K562 (cell line): ENCODE data around the gene MRAS. TPM values are rescaled to one million over a fixed set of nuclear protein-coding genes. Genes with fewer than 3 reads are reported as not detected.

Experiments used
- ATAC-seq: fragments of 200-7000 bp; cut with Tn5 transposase; 3 replicates; pipeline ENCODE4 v1.9.1; 2020; ENCODE audit warnings: moderate library complexity
- BruUV-seq: library from RNA; stranded (reverse); fragments of 400-500 nt; replicated peaks from 2 replicates; lab custom pipeline; 2021; lab: Mats Ljungman, UMichigan
- CTCF ChIA-PET: fragments of 300-600 bp; formaldehyde crosslinking; extraction: SDS; loops from one replicate; lab custom pipeline; 2021; ENCODE audit warnings: low intra/inter-chr PET ratio; lab: Yijun Ruan, JAX
- POLR2A ChIA-PET: fragments of 300-600, 350-650 bp; sonication (Branson Sonifier 250); formaldehyde crosslinking; extraction: SDS; loops from one replicate; lab custom pipeline; 2021; ENCODE audit warnings: antibody characterized with exemption, inconsistent platforms; lab: Yijun Ruan, JAX
- DNase-seq, 4 experiments: peaks; one replicate each; pipeline versions ENCODE4 v3.0.0 to v3.0.0-alpha.2; 2011 to 2018; ENCODE audit warnings: low spot score in 3 of 4, mixed read lengths in 3 of 4; ENCODE audit errors: extremely low read depth in 1 of 4
- FAIRE-seq: peaks from 2 replicates; lab custom pipeline; 2011; peaks lifted over from hg19 to GRCh38; lab: Jason Lieb, UNC
- H2AFZ ChIP-seq: 2 replicates; pipeline ENCODE4 v1.6.0; 2011; ENCODE audit warnings: low read depth, low read length, control low read depth, inconsistent platforms
- H3K27ac ChIP-seq: fragments of 200-600 bp; 3 replicates; pipeline ENCODE4 v1.8.0; 2011; ENCODE audit warnings: low read depth, mild to moderate bottlenecking, control low read depth, inconsistent platforms, low read length, moderate library complexity, mixed read lengths; ENCODE audit errors: extremely low read depth
- H3K27me3 ChIP-seq, 2 experiments: fragments of 300-600 bp in 1 of 2; 2 replicates in 1 of 2; 3 replicates in 1 of 2; pipeline versions ENCODE4 v1.6.0 to v1.8.0; 2011; ENCODE audit warnings: inconsistent platforms in 2 of 2, low read length in 2 of 2, mild to moderate bottlenecking in 1 of 2, mixed read lengths in 1 of 2, moderate library complexity in 1 of 2; ENCODE audit not compliant: control insufficient read depth in 2 of 2, insufficient read depth in 2 of 2
- H3K36me3 ChIP-seq: fragments of 300-600 bp; 3 replicates; pipeline ENCODE4 v1.8.0; 2011; ENCODE audit warnings: mild to moderate bottlenecking, low read length, inconsistent platforms; ENCODE audit not compliant: control insufficient read depth, insufficient read depth
- H3K4me1 ChIP-seq, 2 experiments: fragments of 200-600 bp in 1 of 2; replicated peaks in 1 of 2; 2 replicates in 1 of 2; 3 replicates in 1 of 2; pipeline versions ENCODE4 v1.5.1 to v1.8.0; 2011; ENCODE audit warnings: inconsistent platforms in 2 of 2, low read length in 2 of 2, mild to moderate bottlenecking in 1 of 2, mixed read lengths in 1 of 2, moderate library complexity in 1 of 2; ENCODE audit not compliant: control insufficient read depth in 2 of 2, insufficient read depth in 2 of 2
- H3K4me2 ChIP-seq: 2 replicates; pipeline ENCODE4 v1.6.1; 2011; ENCODE audit warnings: low read length, control low read depth, inconsistent platforms, mixed read lengths; ENCODE audit not compliant: insufficient read depth
- H3K4me3 ChIP-seq: fragments of 200-600 bp; sonication (generic), shearing (Covaris generic); 2 replicates; pipeline ENCODE4 v1.5.1; 2016; ENCODE audit warnings: control low read depth, inconsistent platforms
- H3K79me2 ChIP-seq: fragments of 200-600 bp; 3 replicates; pipeline ENCODE4 v1.8.0; 2011; ENCODE audit warnings: low read length, inconsistent platforms; ENCODE audit not compliant: control insufficient read depth, insufficient read depth
- H3K9ac ChIP-seq, 2 experiments: 2 replicates each; pipeline versions ENCODE4 v1.6.0 to v1.6.1; 2011; ENCODE audit warnings: low read depth in 2 of 2, low read length in 2 of 2, control low read depth in 1 of 2, inconsistent platforms in 1 of 2, mild to moderate bottlenecking in 1 of 2, mixed read lengths in 1 of 2; ENCODE audit not compliant: insufficient read depth in 1 of 2
- H3K9me1 ChIP-seq: one replicate; pipeline ENCODE4 v1.6.0; 2011; ENCODE audit warnings: inconsistent platforms, mild to moderate bottlenecking, low read length, moderate library complexity; ENCODE audit not compliant: control insufficient read depth, insufficient read depth
- H3K9me3 ChIP-seq: replicated peaks from 2 replicates; pipeline ENCODE4 v1.5.1; 2011; ENCODE audit warnings: low read depth, low read length, inconsistent platforms; ENCODE audit not compliant: control insufficient read depth, insufficient read depth
- H4K20me1 ChIP-seq: replicated peaks from 2 replicates; pipeline ENCODE4 v1.6.1; 2011; ENCODE audit warnings: low read length, inconsistent platforms, mixed read lengths; ENCODE audit not compliant: control insufficient read depth, insufficient read depth
- ARID1B ChIP-seq: fragments of 450-650 bp; IDR thresholded peaks from 2 replicates; pipeline ENCODE4 v1.6.1; 2016; ENCODE audit warnings: antibody characterized with exemption, mild to moderate bottlenecking, inconsistent platforms
- ARNT ChIP-seq, 2 experiments: fragments of 450-650 bp; IDR thresholded peaks; 2 replicates each; pipeline ENCODE4 v1.6.1; 2016; ENCODE audit warnings: mild to moderate bottlenecking in 1 of 2
- CBFA2T3 ChIP-seq: fragments of 450-650 bp; IDR thresholded peaks from 2 replicates; pipeline ENCODE4 v1.6.1; 2017
- CTCF ChIP-seq, 3 experiments: IDR thresholded peaks in 2 of 3; conservative IDR thresholded peaks in 1 of 3; 2 replicates each; pipeline ENCODE4 v1.5.1; 2011 to 2012; ENCODE audit warnings: low read length in 3 of 3, mild to moderate bottlenecking in 3 of 3, control low read depth in 2 of 3, improper control_type of control experiment in 1 of 3, inconsistent platforms in 1 of 3, low read depth in 1 of 3, mixed read lengths in 1 of 3, moderate library complexity in 1 of 3; ENCODE audit not compliant: insufficient read depth in 2 of 3
- CUX1 ChIP-seq: fragments of 200-800 bp; sonication (Bioruptor generic); IDR thresholded peaks from 2 replicates; pipeline ENCODE4 v1.6.1; 2016; ENCODE audit warnings: missing genetic modification characterization, missing compliant biosample characterization
- DNMT1 ChIP-seq: fragments of 450-650 bp; IDR thresholded peaks from 2 replicates; pipeline ENCODE4 v1.6.1; 2016; ENCODE audit warnings: antibody characterized with exemption, mild to moderate bottlenecking
- GABPB2 ChIP-seq: fragments of 250-450 bp; sonication (Bioruptor Pico); conservative IDR thresholded peaks from 2 replicates; pipeline ENCODE4 v1.5.1; 2021; ENCODE audit warnings: mild to moderate bottlenecking
- MAFK ChIP-seq: IDR thresholded peaks from 2 replicates; pipeline ENCODE4 v1.6.1; 2011; ENCODE audit warnings: low read length, improper control_type of control experiment
- PHB2 ChIP-seq: fragments of 450-650 bp; IDR thresholded peaks from 2 replicates; pipeline ENCODE4 v1.6.1; 2017; ENCODE audit warnings: low read depth
- PYGO2 ChIP-seq: fragments of 450-650 bp; IDR thresholded peaks from 2 replicates; pipeline ENCODE4 v1.6.1; 2016; ENCODE audit warnings: mild to moderate bottlenecking, missing genetic modification characterization, moderate library complexity, missing compliant biosample characterization
- SMARCC2 ChIP-seq: fragments of 450-650 bp; IDR thresholded peaks from 2 replicates; pipeline ENCODE4 v1.6.1; 2017; ENCODE audit warnings: antibody characterized with exemption, moderate library complexity, mild to moderate bottlenecking, low read depth
- TEAD1 ChIP-seq, 2 experiments: fragments of 450-650 bp in 1 of 2; sonication (generic) in 1 of 2; formaldehyde crosslinking; IDR thresholded peaks; 2 replicates each; pipeline versions ENCODE4 v1.4.0 to v1.8.0; 2020 to 2022; ENCODE audit warnings: mild to moderate bottlenecking in 2 of 2, missing genetic modification reagents in 1 of 2
- TRIM24 ChIP-seq, 2 experiments: fragments of 450-650 bp; IDR thresholded peaks; 2 replicates each; pipeline ENCODE4 v1.6.1; 2016
- U2AF1 ChIP-seq: fragments of 200-400 bp; formaldehyde crosslinking; optimal IDR thresholded peaks from 2 replicates; pipeline ENCODE3; 2017; ENCODE audit warnings: mild to moderate bottlenecking, low read depth, low read length, moderate library complexity
- ZBTB2 ChIP-seq: fragments of 450-650 bp; IDR thresholded peaks from 2 replicates; pipeline ENCODE4 v1.6.1; 2016; ENCODE audit warnings: antibody characterized with exemption
- ZNF57 ChIP-seq: fragments of 450-650 bp; formaldehyde crosslinking; IDR thresholded peaks from 2 replicates; pipeline ENCODE4 v1.4.0; 2020; ENCODE audit warnings: mild to moderate bottlenecking, moderate library complexity
- WGBS: fragments of 100-300 bp; shearing (Covaris generic); methylation state at CpG from one replicate; pipeline ENCODE4 v1.1.6; 2016; ENCODE audit warnings: low coverage, mixed read lengths; ENCODE audit not compliant: insufficient coverage; ENCODE audit errors: missing lambda C conversion rate; 5-methylcytosine and 5-hydroxymethylcytosine counted together
- in situ Hi-C: fragments of 300-500 bp; cut with MboI; formaldehyde crosslinking; loops from 4 replicates; pipeline ENCODE4 v1.15.0; 2018; ENCODE audit warnings: inconsistent platforms, mixed read lengths
- intact Hi-C: fragments of 100-400 bp; cut with micrococcal nuclease; formaldehyde crosslinking; loops from 2 replicates; pipeline ENCODE4 v1.14.2; 2022
- polyA plus RNA-seq, 8 experiments: library from polyadenylated mRNA; depleted of rRNA in 4 of 8; stranded (reverse) in 5 of 8; unstranded in 3 of 8; fragments of >200 nt; fragmentation: Nextera tagmentation in 2 of 8; fragmentation: Illumina TruSeq in 1 of 8; extraction: Ambion mirVana in 2 of 8; extraction: Trizol in 1 of 8; gene quantifications; 2 replicates each; pipeline versions ENCODE4 v1.2.1 to v1.2.3, GENCODE V29; 2011 to 2014; ENCODE audit warnings: inconsistent platforms in 1 of 8, missing spikeins in 1 of 8
- total RNA-seq, 7 experiments: library from RNA; depleted of rRNA in 6 of 7; stranded (reverse); fragments of >200 nt in 6 of 7; fragmentation: Illumina TruSeq in 2 of 7; extraction: Trizol in 2 of 7; gene quantifications; 2 replicates each; pipeline versions ENCODE4 v1.2.1 to v1.2.3, GENCODE V29; 2011 to 2021; ENCODE audit warnings: low replicate concordance in 1 of 7

Gene MRAS
- total and polyA plus RNA-seq, 9 of the 15 experiments (the other 6 are each of a cell fraction or from before 2014, with no cell fraction given) = 1.5 to 10.0 (median 5.0) TPM

- no CpG with 5 or more reads among the region's 5 CpGs for WGBS
- H3K36me3 ChIP-seq = no peaks in the 10 kb centered on the region
- H3K27me3 ChIP-seq = peaks cover 0 to 17% of the 10 kb centered on the region in 2 experiments; a peak in 2 of 5 replicates
- H2AFZ ChIP-seq = no peak overlapping the region
- intact Hi-C loops (no loop called here), in situ Hi-C loops (no loop called here)
- ChIA-PET CTCF (no interaction called here), POLR2A (no interaction called here)
- H3K4me2 ChIP-seq = no peak overlapping the region
- DNase-seq = no peak
- no peaks in the 10 kb centered on the region for H3K9me3 ChIP-seq
- no peak overlapping the region for H3K4me3 ChIP-seq
- no peaks in the 10 kb centered on the region for H4K20me1 ChIP-seq
- no peak for ATAC-seq
- H3K9me1 ChIP-seq = no peaks in the 10 kb centered on the region
- TF ChIP-seq ARNT (IDR thresholded peaks at IDR 0.05) = no peak
- no peak for TF ChIP-seq ARID1B
- TF ChIP-seq CUX1 (CRISPR knock-in tag) = no peak
- no peak for TF ChIP-seq U2AF1
- no peak for TF ChIP-seq CTCF (IDR thresholded peaks at IDR 0.05 in 2 of 3, conservative IDR thresholded peaks at IDR 0.05 in 1 of 3; ENCODE audit: insufficient read depth in 2 of 3, low read depth in 1 of 3, low read length in 3 of 3)
- TF ChIP-seq PHB2 = no peak
- TF ChIP-seq DNMT1 = no peak
- TF ChIP-seq ZBTB2 = no peak
- no peak for TF ChIP-seq MAFK
- TF ChIP-seq CBFA2T3 = no peak
- TF ChIP-seq TEAD1 (CRISPR knock-in tag; IDR thresholded peaks at IDR 0.05) = no peak
- TF ChIP-seq SMARCC2 = no peak
- TF ChIP-seq ZNF57 (CRISPR knock-in tag) = no peak
- TF ChIP-seq GABPB2 = no peak
- no peak for TF ChIP-seq TRIM24 (IDR thresholded peaks at IDR 0.05)
- TF ChIP-seq PYGO2 (tag) = no peak
- H3K9ac ChIP-seq = no peak overlapping the region
- FAIRE-seq = no peak
- no TSS peak for BruUV-seq
- H3K4me1 ChIP-seq = no peaks in the 10 kb centered on the region; a peak in 1 of 5 replicates
- no peaks in the 10 kb centered on the region for H3K79me2 ChIP-seq
- no peak overlapping the region for H3K27ac ChIP-seq
Observed at GRCh38 chr3:138373736-138374094, 25.3 kb downstream of the MRAS start.
